Loucy (cell line): ENCODE data around the gene RPTOR.

ENCODE experiments used
- H2AFZ ChIP-seq: fragments of 200-600 bp; sonication (generic); 2 replicates; pipeline ENCODE4 v1.6.0; 2016; ENCODE audit warnings: antibody characterized with exemption, mild to moderate bottlenecking, low read length, moderate library complexity
- H3F3A ChIP-seq: fragments of 200-600 bp; 2 replicates; pipeline ENCODE4 v1.6.0; 2016; ENCODE audit warnings: antibody characterized with exemption, low read depth, mild to moderate bottlenecking
- H3K27me3 ChIP-seq: fragments of 200-600 bp; sonication (generic); 2 replicates; pipeline ENCODE4 v1.6.1; 2014; ENCODE audit warnings: low read length, mild to moderate bottlenecking; ENCODE audit not compliant: insufficient read depth, poor library complexity, severe bottlenecking
- H3K36me3 ChIP-seq: fragments of 200-600 bp; sonication (generic); 2 replicates; pipeline ENCODE4 v1.6.1; 2016; ENCODE audit warnings: low read length; ENCODE audit not compliant: insufficient read depth
- H3K4me1 ChIP-seq: fragments of 200-600 bp; sonication (generic); 2 replicates; pipeline ENCODE4 v1.5.1; 2014; ENCODE audit warnings: low read length, mild to moderate bottlenecking; ENCODE audit not compliant: insufficient read depth, poor library complexity, severe bottlenecking
- H3K4me2 ChIP-seq: fragments of 200-600 bp; sonication (generic); 2 replicates; pipeline ENCODE4 v1.6.0; 2014; ENCODE audit warnings: antibody characterized with exemption, low read length, low read depth, mild to moderate bottlenecking; ENCODE audit not compliant: poor library complexity, severe bottlenecking
- H3K4me3 ChIP-seq: fragments of 200-600 bp; sonication (generic); 2 replicates; pipeline ENCODE4 v1.5.1; 2014; ENCODE audit warnings: low read length, mild to moderate bottlenecking, mixed read lengths; ENCODE audit not compliant: poor library complexity, severe bottlenecking
- H3K79me2 ChIP-seq: fragments of 200-600 bp; sonication (generic); 2 replicates; pipeline ENCODE4 v1.6.1; 2014; ENCODE audit warnings: low read length; ENCODE audit not compliant: insufficient read depth
- H3K9ac ChIP-seq: fragments of 200-600 bp; sonication (generic); 2 replicates; pipeline ENCODE4 v1.6.0; 2014; ENCODE audit warnings: mild to moderate bottlenecking, low read depth, low read length, moderate library complexity; ENCODE audit not compliant: poor library complexity, severe bottlenecking
- H3K9me2 ChIP-seq: fragments of 200-600 bp; sonication (generic); replicated peaks from 2 replicates; pipeline ENCODE4 v1.6.1; 2016; ENCODE audit warnings: low read depth, low read length, mixed read lengths
- H3K9me3 ChIP-seq: fragments of 200-600 bp; sonication (generic); 2 replicates; pipeline ENCODE4 v1.6.1; 2014; ENCODE audit warnings: mild to moderate bottlenecking, antibody characterized with exemption, low read length, low read depth; ENCODE audit not compliant: insufficient read depth
- H4K20me1 ChIP-seq: fragments of 200-600 bp; sonication (generic); 2 replicates; pipeline ENCODE4 v1.6.0; 2014; ENCODE audit warnings: antibody characterized with exemption, low read length, mild to moderate bottlenecking; ENCODE audit not compliant: insufficient read depth, poor library complexity, severe bottlenecking
- CTCF ChIP-seq: fragments of 200-600 bp; sonication (generic); conservative IDR thresholded peaks from 2 replicates; pipeline ENCODE4 v1.5.1; 2014; ENCODE audit warnings: mild to moderate bottlenecking, antibody characterized with exemption, low read length
- EZH2phosphoT487 ChIP-seq: fragments of 200-600 bp; IDR thresholded peaks from 2 replicates; pipeline ENCODE4 v1.6.1; 2018; ENCODE audit warnings: antibody characterized with exemption, mild to moderate bottlenecking, moderate library complexity, borderline replicate concordance

Gene RPTOR

GRCh38 chr17:80805032-80805751 lies 260.6 kb downstream of the RPTOR start:
- Histone ChIP-seq H3K79me2 (no peaks in the 10 kb centered on the region), H3K4me2 (no peak overlapping the region), H3K27me3 (no peaks in the 10 kb centered on the region), H3K9me2 (no peaks in the 10 kb centered on the region), H3F3A (no peaks in the 10 kb centered on the region), H3K9me3 (peaks cover 16% of the 10 kb centered on the region; the same call in 1 of the 2 replicates), H3K36me3 (peaks cover 8% of the 10 kb centered on the region; the same call in 1 of the 2 replicates), H3K4me1 (no peaks in the 10 kb centered on the region), H4K20me1 (no peaks in the 10 kb centered on the region), H3K9ac (no peak overlapping the region), H3K4me3 (no peak overlapping the region), H2AFZ (no peak overlapping the region)
- TF ChIP-seq EZH2phosphoT487 = no peak
- no peak for TF ChIP-seq CTCF

GRCh38 chr17:80807014-80807413 lies 262.4 kb downstream of the RPTOR start:
- Histone ChIP-seq H3K9me3 (peaks cover 16% of the 10 kb centered on the region; the same call in 1 of the 2 replicates), H2AFZ (no peak overlapping the region), H3K9ac (no peak overlapping the region), H3K4me3 (no peak overlapping the region), H3K36me3 (peaks cover 13% of the 10 kb centered on the region; the same call in 1 of the 2 replicates), H3K4me1 (no peaks in the 10 kb centered on the region), H3K4me2 (no peak overlapping the region), H3K9me2 (no peaks in the 10 kb centered on the region), H3F3A (no peaks in the 10 kb centered on the region), H3K79me2 (no peaks in the 10 kb centered on the region), H3K27me3 (no peaks in the 10 kb centered on the region), H4K20me1 (no peaks in the 10 kb centered on the region)
- TF ChIP-seq EZH2phosphoT487 = no peak
- no peak for TF ChIP-seq CTCF

GRCh38 chr17:80807882-80808281 lies 263.2 kb downstream of the RPTOR start:
- Histone ChIP-seq H3K36me3 (peaks cover 20% of the 10 kb centered on the region; the same call in 1 of the 2 replicates), H3K9me3 (peaks cover 16% of the 10 kb centered on the region; the same call in 1 of the 2 replicates), H3K9me2 (no peaks in the 10 kb centered on the region), H3K4me1 (no peaks in the 10 kb centered on the region), H3K4me3 (no peak overlapping the region), H4K20me1 (no peaks in the 10 kb centered on the region), H3K79me2 (no peaks in the 10 kb centered on the region), H3K9ac (no peak overlapping the region), H2AFZ (no peak overlapping the region), H3K4me2 (no peak overlapping the region), H3K27me3 (no peaks in the 10 kb centered on the region), H3F3A (no peaks in the 10 kb centered on the region)
- no peak for TF ChIP-seq CTCF
